HG03520 (cell line): ENCODE results near the gene CCDC186.

Experiments used
- ATAC-seq: cut with Tn5 transposase; IDR thresholded peaks from one replicate; pipeline ENCODE4 v1.9.1; 2021; ENCODE audit warnings: mild to moderate bottlenecking, moderate library complexity; ENCODE audit not compliant: unreplicated experiment

Gene CCDC186

GRCh38 chr10:114071178-114071577 is 102.8 kb downstream of the CCDC186 start:
- no peak for ATAC-seq
